Adrenal gland (tissue), 12 donors: ENCODE data around the gene TRIO. TPM values are rescaled to one million over a fixed set of nuclear protein-coding genes. Genes with fewer than 3 reads are reported as not detected.

Experiments
- DNase-seq, 7 donors: peaks; one replicate each; pipeline ENCODE4 v3.0.0-alpha.2; 2019 to 2020
- H3K27ac ChIP-seq, 5 donors: fragments of 200-600 bp; sonication (generic) in 4 of 5; 1 replicate in 3 of 5; 2 replicates in 2 of 5; pipeline versions ENCODE4 v1.5.1 to v1.8.0; 2016 to 2020; ENCODE audit warnings: mild to moderate bottlenecking in 1 of 5
- H3K27me3 ChIP-seq: fragments of 200-600 bp; 2 replicates; pipeline ENCODE4 v1.8.0; 2021
- H3K36me3 ChIP-seq, 2 donors: fragments of 200-600 bp; replicated peaks in 1 of 2; 1 replicate in 1 of 2; 2 replicates in 1 of 2; pipeline versions ENCODE4 v1.5.1 to v1.8.0; 2018 to 2022
- H3K4me1 ChIP-seq, 2 donors: fragments of 200-600 bp; replicated peaks in 1 of 2; 1 replicate in 1 of 2; 2 replicates in 1 of 2; pipeline versions ENCODE4 v1.5.1 to v1.8.0; 2018 to 2021
- H3K4me3 ChIP-seq, 4 donors: fragments of 200-600 bp; sonication (generic) in 3 of 4; one replicate each; pipeline ENCODE4 v1.5.1; 2016 to 2018
- H3K9me3 ChIP-seq, 3 donors: fragments of 200-600 bp; sonication (generic) in 1 of 3; replicated peaks in 1 of 3; 1 replicate in 2 of 3; 2 replicates in 1 of 3; pipeline versions ENCODE4 v1.5.1 to v1.8.0; 2016 to 2021
- POLR2A ChIP-seq, 2 donors: fragments of 450-650 bp; IDR thresholded peaks; one replicate each; pipeline ENCODE4 v1.6.1; 2017; ENCODE audit warnings: antibody characterized with exemption in 2 of 2, mild to moderate bottlenecking in 2 of 2, moderate library complexity in 1 of 2
- WGBS, 4 donors: extraction: QIAGEN DNeasy Blood & Tissue Kit in 2 of 4; methylation state at CpG; one replicate each; pipeline versions ENCODE4 v1.1.5 to v1.1.7; 2013 to 2017; 5-methylcytosine and 5-hydroxymethylcytosine counted together
- intact Hi-C, 2 donors: fragments of 100-400 bp; cut with DNase I; formaldehyde crosslinking; loops; one replicate each; pipeline versions ENCODE4 v1.14.1 to v1.15.0; 2022 to 2023
- polyA plus RNA-seq, 3 donors: library from polyadenylated mRNA; stranded (reverse); fragments of 200-250 nt in 2 of 3; fragments of 350-450 nt in 1 of 3; fragmentation: Illumina TruSeq in 1 of 3; extraction: RNeasy Lipid Tissue Mini Kit (QIAGEN cat#74804) in 1 of 3; gene quantifications; one replicate each; pipeline ENCODE4 v1.2.3, GENCODE V29; 2013 to 2014
- total RNA-seq, 9 donors: library from RNA; depleted of rRNA in 4 of 9; stranded (reverse); fragments of >200 nt in 4 of 9; fragments of 120-200 nt in 1 of 9; fragmentation: NEBNext Ultra II Directional in 1 of 9; extraction: Animal tissue kit (Norgen Biotek cat#: 25700) in 1 of 9; gene quantifications; one replicate each; pipeline versions ENCODE4 v1.1.0 to v1.2.4, GENCODE V29; 2013 to 2023
- TF ChIP-seq, protein P1 (sequence below), 6 experiments: fragments of 450-650 bp in 4 of 6; fragments of 200-600 bp in 2 of 6; sonication (generic) in 1 of 6; IDR thresholded peaks; 1 replicate in 5 of 6; 2 replicates in 1 of 6; pipeline versions ENCODE4 v1.5.1 to v1.8.0; 2016 to 2021; ENCODE audit warnings: antibody characterized with exemption in 6 of 6, mild to moderate bottlenecking in 2 of 6, moderate library complexity in 1 of 6
- donor health status: healthy with polysubstance abuse.
- donor health status: Bipolar disorder and iron deficiency.
- donor health status: DM: yes; HTN: yes; CAD: no.
- donor health status: DM: no; HTN: no; CAD: no.
- donor health status: DM: no; HTN: no; CAD: no.
- donor health status: DM: yes; HTN: yes; CAD: no.

The TRIO gene
- total and polyA plus RNA-seq, 12 donors: 27.3 to 109 (median 72.4) TPM

DNA sequence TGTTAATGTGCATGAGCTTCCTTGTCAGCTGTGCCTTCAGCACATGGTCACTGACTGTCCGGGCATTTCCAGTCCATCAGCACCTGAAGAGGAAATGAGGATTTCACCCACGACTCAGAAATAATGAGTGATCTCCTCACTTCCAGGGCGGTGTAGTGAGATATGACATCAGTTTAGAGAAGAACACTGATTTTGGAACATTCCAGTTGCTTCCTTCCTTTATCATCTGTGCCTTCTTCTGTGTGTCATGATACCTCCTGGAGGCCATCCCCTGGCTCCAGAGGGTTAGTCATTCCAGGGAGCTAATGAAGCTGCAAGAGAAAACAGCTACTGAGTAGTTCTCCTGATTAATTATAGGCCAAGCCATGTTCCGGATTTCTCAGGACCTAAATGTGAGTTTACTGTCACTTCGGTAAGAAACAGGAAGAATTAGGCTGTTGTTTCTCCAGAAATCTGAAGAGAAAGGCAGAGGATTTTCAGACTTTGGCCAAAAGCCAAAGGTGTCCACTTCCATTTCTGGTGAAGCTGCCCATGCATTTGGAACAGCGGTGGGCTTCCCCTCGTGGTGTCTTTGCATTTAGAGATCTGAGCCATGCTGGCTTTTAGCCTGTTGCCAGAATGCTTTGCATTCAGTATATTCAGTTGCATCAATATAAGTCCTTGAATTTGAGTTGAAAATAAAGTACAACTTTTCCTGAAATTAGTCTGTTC lies 277.1 kb downstream of the TRIO start:
- WGBS, 4 donors: 71 to 77% (median 75%) methylated on average over 6 to 7 of the region's 7 CpGs
- no peaks in the 10 kb centered on the region for H3K9me3 ChIP-seq
- no peaks in the 10 kb centered on the region for H3K27me3 ChIP-seq
- no peak overlapping the region for H3K4me3 ChIP-seq
- peak overlapping the region in 2 of 5 donors; percentile 12 to 41 for H3K27ac ChIP-seq
- peaks cover 0 to 10% of the 10 kb centered on the region in 2 donors for H3K4me1 ChIP-seq
- TF ChIP-seq, protein P1, sequence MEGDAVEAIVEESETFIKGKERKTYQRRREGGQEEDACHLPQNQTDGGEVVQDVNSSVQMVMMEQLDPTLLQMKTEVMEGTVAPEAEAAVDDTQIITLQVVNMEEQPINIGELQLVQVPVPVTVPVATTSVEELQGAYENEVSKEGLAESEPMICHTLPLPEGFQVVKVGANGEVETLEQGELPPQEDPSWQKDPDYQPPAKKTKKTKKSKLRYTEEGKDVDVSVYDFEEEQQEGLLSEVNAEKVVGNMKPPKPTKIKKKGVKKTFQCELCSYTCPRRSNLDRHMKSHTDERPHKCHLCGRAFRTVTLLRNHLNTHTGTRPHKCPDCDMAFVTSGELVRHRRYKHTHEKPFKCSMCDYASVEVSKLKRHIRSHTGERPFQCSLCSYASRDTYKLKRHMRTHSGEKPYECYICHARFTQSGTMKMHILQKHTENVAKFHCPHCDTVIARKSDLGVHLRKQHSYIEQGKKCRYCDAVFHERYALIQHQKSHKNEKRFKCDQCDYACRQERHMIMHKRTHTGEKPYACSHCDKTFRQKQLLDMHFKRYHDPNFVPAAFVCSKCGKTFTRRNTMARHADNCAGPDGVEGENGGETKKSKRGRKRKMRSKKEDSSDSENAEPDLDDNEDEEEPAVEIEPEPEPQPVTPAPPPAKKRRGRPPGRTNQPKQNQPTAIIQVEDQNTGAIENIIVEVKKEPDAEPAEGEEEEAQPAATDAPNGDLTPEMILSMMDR (IDR thresholded peaks at IDR 0.05): no peak
- no peak for TF ChIP-seq POLR2A (IDR thresholded peaks at IDR 0.05)
- no peak for DNase-seq
- peaks cover 0 to 27% of the 10 kb centered on the region in 2 donors for H3K36me3 ChIP-seq
- intact Hi-C loops: no loop called here

DNA sequence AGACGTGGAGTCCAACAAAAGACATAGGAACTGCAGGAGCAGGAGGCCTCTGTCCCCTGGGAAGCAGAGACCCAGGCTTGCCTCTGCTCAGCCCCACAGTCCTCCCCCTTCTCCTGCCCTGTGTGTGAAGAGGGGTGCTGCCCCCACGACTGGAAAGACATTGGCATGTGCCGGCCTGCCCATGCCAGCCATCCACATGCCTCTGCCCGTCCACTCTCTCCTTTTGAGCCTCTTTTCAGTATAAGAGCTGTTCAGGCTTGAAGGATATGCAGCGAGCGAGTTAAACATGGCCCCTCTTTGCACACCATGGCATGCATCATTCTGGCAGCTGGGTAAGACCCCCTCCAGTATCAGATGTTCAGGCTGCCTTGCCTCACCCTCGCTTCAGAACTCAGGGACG lies 278.7 kb downstream of the TRIO start:
- WGBS, 4 donors: 93 to 98% (median 95%) methylated on average over 8 of the region's 8 CpGs
- Histone ChIP-seq H3K27me3 (no peaks in the 10 kb centered on the region), H3K36me3 (peaks cover 0 to 25% of the 10 kb centered on the region in 2 donors)

DNA sequence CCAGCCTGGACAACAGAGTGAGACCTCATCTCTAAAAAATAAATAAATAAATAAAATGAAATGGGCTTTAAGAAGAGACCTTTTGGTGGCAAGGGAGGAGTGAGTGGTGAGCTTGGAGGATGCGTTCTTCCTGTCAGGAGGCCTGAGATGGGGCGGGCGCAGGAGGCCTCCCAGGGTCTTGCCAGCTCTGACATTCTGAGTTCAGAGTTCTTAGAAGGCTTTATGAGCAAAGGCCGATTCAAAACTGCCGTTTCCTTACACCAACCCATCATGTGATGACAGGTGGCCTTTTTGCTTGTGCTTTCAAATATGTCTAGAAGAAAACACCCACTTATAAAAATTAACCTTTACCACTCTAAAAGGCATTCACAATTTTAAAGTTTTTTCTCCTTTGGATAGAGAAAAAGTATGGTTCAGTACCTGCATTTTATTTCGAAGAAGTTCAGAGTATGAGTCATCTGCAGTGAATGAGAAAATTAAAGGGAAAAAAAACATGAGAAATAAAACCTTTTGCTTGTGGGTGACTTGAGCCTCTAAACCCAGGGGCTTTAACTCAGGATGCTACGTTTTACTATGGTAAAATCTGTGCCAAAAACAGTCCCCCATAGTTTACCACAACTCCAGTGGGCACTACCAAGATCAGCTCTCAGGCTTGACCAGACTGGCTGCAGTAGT lies 281.0 kb downstream of the TRIO start:
- 74 to 78% (median 76%) methylated on average over 7 of the region's 7 CpGs for WGBS, 4 donors
- TF ChIP-seq POLR2A (IDR thresholded peaks at IDR 0.05): no peak
- TF ChIP-seq, protein P1 (IDR thresholded peaks at IDR 0.05): no peak
- no peak overlapping the region for H3K27ac ChIP-seq
- DNase-seq: no peak
- peaks cover 0 to 18% of the 10 kb centered on the region in 2 donors for H3K4me1 ChIP-seq
- H3K27me3 ChIP-seq: no peaks in the 10 kb centered on the region
- H3K36me3 ChIP-seq: peaks cover 0 to 21% of the 10 kb centered on the region in 2 donors
- intact Hi-C loops: no loop called here
- H3K4me3 ChIP-seq: no peak overlapping the region
- no peaks in the 10 kb centered on the region for H3K9me3 ChIP-seq

More for the DNA sequence above, 278.7 kb downstream of the TRIO start:
- intact Hi-C loops: no loop called here
- Histone ChIP-seq H3K4me1 (peaks cover 0 to 10% of the 10 kb centered on the region in 2 donors), H3K27ac (no peak overlapping the region), H3K4me3 (no peak overlapping the region), H3K9me3 (no peaks in the 10 kb centered on the region)
- no peak for DNase-seq
- TF ChIP-seq, protein P1 (IDR thresholded peaks at IDR 0.05): no peak
- TF ChIP-seq POLR2A (IDR thresholded peaks at IDR 0.05): no peak

DNA sequence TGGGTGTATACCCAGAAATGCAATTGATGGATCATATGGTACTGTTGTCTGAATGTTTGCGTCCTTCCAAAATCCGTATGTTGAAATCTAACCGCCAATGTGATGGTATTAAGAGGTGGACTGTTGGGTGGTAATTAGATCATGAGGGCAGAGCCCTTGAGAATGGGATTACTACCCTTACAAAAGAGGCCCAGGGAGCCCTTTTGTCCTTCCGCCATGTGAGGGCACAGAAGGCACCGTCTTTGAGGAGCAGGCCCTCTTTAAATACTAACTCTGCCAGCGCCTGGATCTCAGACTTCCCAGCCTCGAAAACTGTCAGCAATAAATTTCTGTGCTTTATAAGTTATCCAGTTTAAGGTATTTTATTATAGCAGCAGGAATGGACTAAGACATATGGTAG lies 282.4 kb downstream of the TRIO start:
- no peaks in the 10 kb centered on the region for H3K27me3 ChIP-seq
- peaks cover 0 to 12% of the 10 kb centered on the region in 2 donors for H3K36me3 ChIP-seq
- DNase-seq: no peak
- no peak overlapping the region for H3K4me3 ChIP-seq
- H3K27ac ChIP-seq: no peak overlapping the region
- intact Hi-C loops: no loop called here
- 91 to 98% (median 97%) methylated on average over 7 of the region's 7 CpGs for WGBS, 4 donors
- TF ChIP-seq POLR2A (IDR thresholded peaks at IDR 0.05): no peak
- TF ChIP-seq, protein P1 (IDR thresholded peaks at IDR 0.05): no peak
- H3K4me1 ChIP-seq: peaks cover 0 to 9% of the 10 kb centered on the region in 2 donors
- H3K9me3 ChIP-seq: no peaks in the 10 kb centered on the region
